Keratinocyte (primary cell): Measurements from ENCODE around the gene BCHE. TPM values are rescaled to one million over a fixed set of nuclear protein-coding genes. Genes with fewer than 3 reads are reported as not detected.

Source experiments
- DNase-seq: peaks from one replicate; pipeline ENCODE4 v3.0.0-alpha.2; 2011; ENCODE audit warnings: low read depth, missing footprints, low spot score
- FAIRE-seq: peaks from 2 replicates; lab custom pipeline; 2011; peaks lifted over from hg19 to GRCh38; lab: Jason Lieb, UNC
- H2AFZ ChIP-seq: 2 replicates; pipeline ENCODE4 v1.6.0; 2012; ENCODE audit warnings: low read length, control low read depth, inconsistent platforms; ENCODE audit not compliant: control insufficient read depth
- H3K27ac ChIP-seq: 2 replicates; pipeline ENCODE4 v1.5.1; 2011; ENCODE audit warnings: low read length; ENCODE audit not compliant: control insufficient read depth, insufficient read depth
- H3K27me3 ChIP-seq: 3 replicates; pipeline ENCODE4 v1.6.0; 2011; ENCODE audit warnings: low read length; ENCODE audit not compliant: control insufficient read depth, insufficient read depth; ENCODE audit errors: extremely low read depth
- H3K36me3 ChIP-seq, 2 experiments: 2 replicates in 1 of 2; 3 replicates in 1 of 2; pipeline ENCODE4 v1.5.1; 2011; ENCODE audit warnings: low read length in 2 of 2, mild to moderate bottlenecking in 1 of 2; ENCODE audit not compliant: control insufficient read depth in 2 of 2, insufficient read depth in 2 of 2; ENCODE audit errors: extremely low read depth in 1 of 2
- H3K4me1 ChIP-seq: 3 replicates; pipeline ENCODE4 v1.5.1; 2011; ENCODE audit warnings: low read length; ENCODE audit not compliant: control insufficient read depth, insufficient read depth; ENCODE audit errors: extremely low read depth
- H3K4me2 ChIP-seq: 3 replicates; pipeline ENCODE4 v1.6.0; 2011; ENCODE audit warnings: low read depth, low read length; ENCODE audit not compliant: control insufficient read depth, insufficient read depth; ENCODE audit errors: extremely low read depth
- H3K4me3 ChIP-seq, 3 experiments: fragments of 200-600 bp in 1 of 3; sonication (generic) in 1 of 3; 2 replicates in 2 of 3; 3 replicates in 1 of 3; pipeline ENCODE4 v1.5.1; 2011 to 2016; ENCODE audit warnings: low read length in 3 of 3, mild to moderate bottlenecking in 3 of 3, control low read depth in 2 of 3, inconsistent platforms in 1 of 3, low read depth in 1 of 3, mixed read lengths in 1 of 3, mixed run types in 1 of 3, moderate library complexity in 1 of 3; ENCODE audit not compliant: control insufficient read depth in 2 of 3, insufficient read depth in 2 of 3; ENCODE audit errors: extremely low read depth in 1 of 3
- H3K79me2 ChIP-seq: 2 replicates; pipeline ENCODE4 v1.6.0; 2012; ENCODE audit warnings: low read length; ENCODE audit not compliant: control insufficient read depth, insufficient read depth
- H3K9ac ChIP-seq: 3 replicates; pipeline ENCODE4 v1.6.0; 2011; ENCODE audit warnings: low read length; ENCODE audit not compliant: control insufficient read depth, insufficient read depth; ENCODE audit errors: extremely low read depth
- H3K9me1 ChIP-seq: 3 replicates; pipeline ENCODE4 v1.6.0; 2011; ENCODE audit warnings: low read length; ENCODE audit not compliant: control insufficient read depth, insufficient read depth; ENCODE audit errors: extremely low read depth
- H3K9me3 ChIP-seq: 2 replicates; pipeline ENCODE4 v1.5.1; 2012; ENCODE audit warnings: low read depth, low read length; ENCODE audit not compliant: control insufficient read depth
- H4K20me1 ChIP-seq: 3 replicates; pipeline ENCODE4 v1.6.0; 2011; ENCODE audit warnings: low read length; ENCODE audit not compliant: control insufficient read depth, insufficient read depth; ENCODE audit errors: extremely low read depth
- EZH2 ChIP-seq: IDR thresholded peaks from one replicate; pipeline ENCODE4 v1.6.1; 2012; ENCODE audit warnings: inconsistent platforms, mild to moderate bottlenecking, low read length, moderate library complexity
- dilution Hi-C: fragments of 300-500 bp; cut with MboI; formaldehyde crosslinking; loops from one replicate; pipeline ENCODE4 v1.7.0; 2020; ENCODE audit warnings: low sequenced_read_pairs; ENCODE audit not compliant: extremely low pct_ligation_motif_present
- polyA plus RNA-seq, 5 experiments: library from polyadenylated mRNA; depleted of rRNA in 3 of 5; stranded (reverse) in 3 of 5; stranded (forward) in 1 of 5; unstranded in 1 of 5; fragments of >200 nt; gene quantifications; 1 replicate in 1 of 5; 2 replicates in 3 of 5; 3 replicates in 1 of 5; pipeline versions ENCODE4 v1.2.1 to v1.2.3, GENCODE V29; 2011 to 2012; ENCODE audit warnings: missing spikeins in 2 of 5, low read depth in 1 of 5, low replicate concordance in 1 of 5
- TF ChIP-seq, protein P1 (sequence below), 3 experiments: IDR thresholded peaks in 1 of 3; conservative IDR thresholded peaks in 1 of 3; optimal IDR thresholded peaks in 1 of 3; 2 replicates in 2 of 3; 3 replicates in 1 of 3; pipeline versions ENCODE3 to v1.5.1; 2011; ENCODE audit warnings: low read length in 3 of 3, mild to moderate bottlenecking in 3 of 3, moderate library complexity in 2 of 3, control low read depth in 1 of 3, inconsistent platforms in 1 of 3; ENCODE audit not compliant: insufficient read depth in 2 of 3; ENCODE audit errors: extremely low read depth in 1 of 3

The BCHE gene
- polyA plus RNA-seq, 1 donor (not counting 4 experiments of a cell fraction or from before 2014, with no cell fraction given), result 2.0 TPM

GRCh38 chr3:165742351-165742750 lies 94.9 kb downstream of the BCHE start:
- Histone ChIP-seq H3K27ac (no peak overlapping the region), H3K79me2 (no peaks in the 10 kb centered on the region), H3K9ac (no peak overlapping the region), H3K4me2 (no peak overlapping the region), H4K20me1 (no peaks in the 10 kb centered on the region), H3K36me3 (no peaks in the 10 kb centered on the region), H3K9me1 (no peaks in the 10 kb centered on the region), H3K4me3 (no peak overlapping the region), H3K9me3 (no peaks in the 10 kb centered on the region), H3K27me3 (no peaks in the 10 kb centered on the region), H2AFZ (no peak overlapping the region), H3K4me1 (no peaks in the 10 kb centered on the region)
- no peak for FAIRE-seq
- DNase-seq, result no peak
- dilution Hi-C loops, result no loop called here
- no peak for TF ChIP-seq EZH2
- TF ChIP-seq, protein P1, sequence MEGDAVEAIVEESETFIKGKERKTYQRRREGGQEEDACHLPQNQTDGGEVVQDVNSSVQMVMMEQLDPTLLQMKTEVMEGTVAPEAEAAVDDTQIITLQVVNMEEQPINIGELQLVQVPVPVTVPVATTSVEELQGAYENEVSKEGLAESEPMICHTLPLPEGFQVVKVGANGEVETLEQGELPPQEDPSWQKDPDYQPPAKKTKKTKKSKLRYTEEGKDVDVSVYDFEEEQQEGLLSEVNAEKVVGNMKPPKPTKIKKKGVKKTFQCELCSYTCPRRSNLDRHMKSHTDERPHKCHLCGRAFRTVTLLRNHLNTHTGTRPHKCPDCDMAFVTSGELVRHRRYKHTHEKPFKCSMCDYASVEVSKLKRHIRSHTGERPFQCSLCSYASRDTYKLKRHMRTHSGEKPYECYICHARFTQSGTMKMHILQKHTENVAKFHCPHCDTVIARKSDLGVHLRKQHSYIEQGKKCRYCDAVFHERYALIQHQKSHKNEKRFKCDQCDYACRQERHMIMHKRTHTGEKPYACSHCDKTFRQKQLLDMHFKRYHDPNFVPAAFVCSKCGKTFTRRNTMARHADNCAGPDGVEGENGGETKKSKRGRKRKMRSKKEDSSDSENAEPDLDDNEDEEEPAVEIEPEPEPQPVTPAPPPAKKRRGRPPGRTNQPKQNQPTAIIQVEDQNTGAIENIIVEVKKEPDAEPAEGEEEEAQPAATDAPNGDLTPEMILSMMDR (optimal IDR thresholded peaks at IDR 0.05 in 1 of 3, IDR thresholded peaks at IDR 0.05 in 1 of 3, conservative IDR thresholded peaks at IDR 0.05 in 1 of 3; ENCODE audit: extremely low read depth in 1 of 3, insufficient read depth in 2 of 3, low read length in 3 of 3), result no peak

GRCh38 chr3:165729756-165730155 lies 107.5 kb downstream of the BCHE start:
- Histone ChIP-seq H3K27ac (no peak overlapping the region), H2AFZ (no peak overlapping the region), H3K9me3 (no peaks in the 10 kb centered on the region), H3K79me2 (no peaks in the 10 kb centered on the region), H3K27me3 (no peaks in the 10 kb centered on the region), H3K4me2 (no peak overlapping the region), H3K9ac (no peak overlapping the region), H3K9me1 (no peaks in the 10 kb centered on the region), H3K4me3 (no peak overlapping the region), H3K4me1 (no peaks in the 10 kb centered on the region), H3K36me3 (no peaks in the 10 kb centered on the region), H4K20me1 (no peaks in the 10 kb centered on the region)
- DNase-seq (no peak), FAIRE-seq (no peak)
- dilution Hi-C loops, result no loop called here
- no peak for TF ChIP-seq EZH2
- TF ChIP-seq, protein P1 (optimal IDR thresholded peaks at IDR 0.05 in 1 of 3, IDR thresholded peaks at IDR 0.05 in 1 of 3, conservative IDR thresholded peaks at IDR 0.05 in 1 of 3; ENCODE audit: extremely low read depth in 1 of 3, insufficient read depth in 2 of 3, low read length in 3 of 3), result no peak
